Activated naive CD8-positive, alpha-beta T cell (primary cell): Measurements from ENCODE around the gene ZNF385B.

Experiments
- H3K27ac Mint-ChIP-seq: one replicate; pipeline ENCODE4 v1.8.0; 2021; ENCODE audit warnings: mixed read lengths
- H3K27me3 Mint-ChIP-seq: one replicate; pipeline ENCODE4 v1.8.0; 2021; ENCODE audit warnings: mixed read lengths
- H3K36me3 Mint-ChIP-seq: one replicate; pipeline ENCODE4 v1.8.0; 2021; ENCODE audit warnings: mixed read lengths
- H3K4me1 Mint-ChIP-seq: one replicate; pipeline ENCODE4 v1.8.0; 2021; ENCODE audit warnings: low read depth, mixed read lengths
- H3K4me3 Mint-ChIP-seq: one replicate; pipeline ENCODE4 v1.8.0; 2021; ENCODE audit warnings: mild to moderate bottlenecking, mixed read lengths
- H3K9me3 Mint-ChIP-seq: one replicate; pipeline ENCODE4 v1.8.0; 2021; ENCODE audit warnings: low read depth, mixed read lengths

The ZNF385B gene

GRCh38 chr2:179675435-179675834 is 186.0 kb downstream of the ZNF385B start:
- Mint-ChIP-seq H3K4me3 (no peak overlapping the region), H3K9me3 (no peaks in the 10 kb centered on the region), H3K27me3 (peaks cover 5% of the 10 kb centered on the region), H3K4me1 (no peaks in the 10 kb centered on the region), H3K36me3 (no peaks in the 10 kb centered on the region), H3K27ac (no peak overlapping the region)

- H3K36me3 Mint-ChIP-seq, result no peaks in the 10 kb centered on the region
- no peak overlapping the region for H3K4me3 Mint-ChIP-seq
- no peaks in the 10 kb centered on the region for H3K4me1 Mint-ChIP-seq
- no peak overlapping the region for H3K27ac Mint-ChIP-seq
- H3K27me3 Mint-ChIP-seq, result peaks cover 5% of the 10 kb centered on the region
- no peaks in the 10 kb centered on the region for H3K9me3 Mint-ChIP-seq
Measured at GRCh38 chr2:179671043-179671981, 190.1 kb downstream of the ZNF385B start.

DNA sequence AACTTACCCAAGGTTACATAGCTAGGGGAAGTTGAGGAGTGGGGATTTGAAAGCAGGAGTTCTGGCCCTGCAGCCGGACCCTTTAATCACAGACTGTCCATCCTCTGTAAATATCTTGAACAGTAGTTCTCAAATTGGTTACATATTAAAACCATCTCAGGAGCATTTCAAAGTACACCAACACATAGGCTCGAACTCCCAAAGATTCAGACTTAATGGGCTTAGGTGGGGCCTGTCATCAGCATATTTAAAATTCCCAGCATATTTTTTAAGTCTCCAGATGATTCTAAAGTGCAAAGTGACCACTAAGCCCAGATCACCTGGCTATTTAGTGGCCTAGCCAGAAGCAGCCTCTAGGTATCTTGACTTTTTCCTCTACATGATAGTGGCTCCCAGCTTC is 192.2 kb downstream of the ZNF385B start:
- Mint-ChIP-seq H3K9me3 (no peaks in the 10 kb centered on the region), H3K4me3 (no peak overlapping the region)

DNA sequence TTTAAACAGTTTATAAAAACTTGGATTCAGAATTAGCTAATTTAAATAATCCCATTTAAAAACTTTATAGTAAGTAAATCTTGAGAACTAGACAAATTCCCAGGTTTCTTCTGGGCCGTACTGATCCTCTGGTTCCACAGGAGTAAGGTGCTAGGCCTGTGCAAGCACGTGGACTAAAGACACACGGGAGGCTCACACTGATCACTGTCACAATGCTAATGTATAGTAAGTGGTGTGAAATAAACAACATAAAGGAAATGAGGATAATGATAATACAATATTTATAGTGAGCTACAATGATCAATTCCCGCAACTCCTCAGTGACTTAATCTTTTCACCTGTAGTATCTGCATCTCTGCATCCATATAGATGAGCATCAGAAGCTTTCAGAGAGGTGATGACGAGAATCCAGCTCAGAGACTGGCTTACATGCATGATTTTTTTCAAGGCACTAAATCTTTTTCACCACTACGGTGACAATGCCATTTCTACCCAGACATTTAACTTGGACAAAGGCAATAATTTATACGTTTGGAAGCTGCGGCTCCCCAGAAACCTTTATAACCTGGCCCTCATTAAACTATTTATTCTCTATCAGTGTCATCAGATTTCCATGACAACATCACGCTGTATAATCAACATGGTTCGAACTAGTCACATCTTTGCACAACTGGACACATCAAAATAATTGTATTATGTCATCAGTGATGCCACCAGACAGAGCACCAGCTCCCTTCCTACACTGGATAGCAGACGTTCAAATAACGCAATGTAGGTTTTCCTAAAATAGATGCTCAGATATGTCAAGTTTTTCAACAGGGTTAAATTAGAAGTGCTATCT is 196.2 kb downstream of the ZNF385B start:
- no peaks in the 10 kb centered on the region for H3K9me3 Mint-ChIP-seq
- no peaks in the 10 kb centered on the region for H3K36me3 Mint-ChIP-seq
- H3K27ac Mint-ChIP-seq, result no peak overlapping the region
- H3K27me3 Mint-ChIP-seq, result no peaks in the 10 kb centered on the region
- no peak overlapping the region for H3K4me3 Mint-ChIP-seq
- no peaks in the 10 kb centered on the region for H3K4me1 Mint-ChIP-seq

More for the DNA sequence above, 192.2 kb downstream of the ZNF385B start:
- peaks cover 3% of the 10 kb centered on the region for H3K27me3 Mint-ChIP-seq
- H3K27ac Mint-ChIP-seq, result no peak overlapping the region
- no peaks in the 10 kb centered on the region for H3K36me3 Mint-ChIP-seq
- H3K4me1 Mint-ChIP-seq, result no peaks in the 10 kb centered on the region

DNA sequence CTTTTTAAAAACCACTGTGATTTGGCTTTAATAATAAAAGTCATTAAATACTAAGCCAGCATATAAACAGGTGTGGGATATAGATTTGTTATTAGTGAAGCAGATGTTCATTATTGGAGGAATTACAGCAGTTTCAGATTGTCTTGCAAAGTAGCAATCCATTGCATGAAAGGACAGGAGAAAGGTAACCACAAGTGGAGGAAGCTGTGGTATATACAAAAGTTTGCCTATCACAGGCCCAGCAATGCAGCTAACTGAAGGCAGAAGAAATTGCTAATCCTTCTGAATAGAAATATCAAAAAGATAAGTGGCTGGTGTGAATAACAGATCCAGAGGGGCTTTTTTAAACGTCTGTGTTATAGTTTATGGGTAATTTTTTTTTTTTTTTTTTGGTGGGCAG is 199.4 kb downstream of the ZNF385B start:
- no peaks in the 10 kb centered on the region for H3K4me1 Mint-ChIP-seq
- no peaks in the 10 kb centered on the region for H3K9me3 Mint-ChIP-seq
- H3K36me3 Mint-ChIP-seq, result no peaks in the 10 kb centered on the region
- H3K27ac Mint-ChIP-seq, result no peak overlapping the region
- H3K4me3 Mint-ChIP-seq, result no peak overlapping the region
- no peaks in the 10 kb centered on the region for H3K27me3 Mint-ChIP-seq

- no peaks in the 10 kb centered on the region for H3K36me3 Mint-ChIP-seq
- no peak overlapping the region for H3K27ac Mint-ChIP-seq
Measured at GRCh38 chr2:179657068-179657595, 204.3 kb downstream of the ZNF385B start.

DNA sequence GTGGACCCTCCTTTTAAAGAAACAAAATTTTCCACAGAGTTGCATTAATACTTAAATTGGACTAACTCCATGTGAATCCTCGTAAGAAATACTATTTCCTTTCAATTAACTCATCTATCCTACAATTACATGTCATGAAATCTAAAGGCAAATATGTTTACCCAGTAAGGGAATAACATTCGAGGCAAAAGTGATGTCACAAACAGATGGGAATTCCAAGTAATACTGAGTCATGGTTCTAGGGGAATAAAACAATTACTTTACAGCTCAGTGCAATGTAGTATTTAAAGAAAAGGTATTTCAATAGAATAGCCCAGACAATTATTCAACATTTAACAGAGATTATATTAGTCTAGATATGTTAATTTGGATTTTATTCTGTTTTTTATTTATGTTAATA is 205.8 kb downstream of the ZNF385B start:
- Mint-ChIP-seq H3K4me1 (no peaks in the 10 kb centered on the region), H3K27ac (no peak overlapping the region), H3K9me3 (no peaks in the 10 kb centered on the region), H3K27me3 (peaks cover 2% of the 10 kb centered on the region), H3K36me3 (no peaks in the 10 kb centered on the region), H3K4me3 (no peak overlapping the region)

More at GRCh38 chr2:179657068-179657595, 204.3 kb downstream of the ZNF385B start:
- Mint-ChIP-seq H3K4me3 (no peak overlapping the region), H3K9me3 (no peaks in the 10 kb centered on the region), H3K27me3 (no peaks in the 10 kb centered on the region), H3K4me1 (no peaks in the 10 kb centered on the region)

GRCh38 chr2:179654806-179655205 is 206.6 kb downstream of the ZNF385B start:
- no peak overlapping the region for H3K27ac Mint-ChIP-seq
- H3K4me1 Mint-ChIP-seq, result no peaks in the 10 kb centered on the region
- H3K36me3 Mint-ChIP-seq, result no peaks in the 10 kb centered on the region
- no peak overlapping the region for H3K4me3 Mint-ChIP-seq
- H3K27me3 Mint-ChIP-seq, result peaks cover 2% of the 10 kb centered on the region
- H3K9me3 Mint-ChIP-seq, result no peaks in the 10 kb centered on the region

DNA sequence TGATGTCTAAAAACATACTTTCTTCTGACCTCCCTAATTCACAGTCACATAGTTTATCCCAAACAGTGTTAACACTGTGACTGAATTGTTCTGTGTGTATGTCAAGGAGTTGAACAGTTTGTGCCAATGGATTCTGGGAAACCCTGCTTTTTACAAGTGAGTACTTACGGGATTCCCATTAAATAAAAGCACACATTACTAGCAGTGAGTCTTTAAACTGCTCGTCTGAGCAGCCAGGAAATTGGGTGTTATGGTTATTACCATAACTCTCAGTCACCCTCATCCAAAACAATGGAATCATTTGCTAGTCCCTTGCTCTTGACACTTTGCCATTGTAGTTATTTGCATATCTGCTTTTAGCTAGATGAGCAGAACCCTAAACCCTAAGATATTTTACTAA is 209.1 kb downstream of the ZNF385B start:
- Mint-ChIP-seq H3K27ac (no peak overlapping the region), H3K36me3 (no peaks in the 10 kb centered on the region), H3K9me3 (no peaks in the 10 kb centered on the region), H3K4me1 (no peaks in the 10 kb centered on the region), H3K4me3 (no peak overlapping the region), H3K27me3 (peaks cover 2% of the 10 kb centered on the region)

GRCh38 chr2:179650420-179650819 is 211.0 kb downstream of the ZNF385B start:
- H3K9me3 Mint-ChIP-seq, result no peaks in the 10 kb centered on the region
- H3K27me3 Mint-ChIP-seq, result peaks cover 3% of the 10 kb centered on the region
- no peaks in the 10 kb centered on the region for H3K4me1 Mint-ChIP-seq
- no peak overlapping the region for H3K27ac Mint-ChIP-seq
- no peaks in the 10 kb centered on the region for H3K36me3 Mint-ChIP-seq
- H3K4me3 Mint-ChIP-seq, result no peak overlapping the region

- Mint-ChIP-seq H3K9me3 (no peaks in the 10 kb centered on the region), H3K4me3 (no peak overlapping the region), H3K27ac (no peak overlapping the region), H3K27me3 (peaks cover 3% of the 10 kb centered on the region), H3K36me3 (no peaks in the 10 kb centered on the region), H3K4me1 (no peaks in the 10 kb centered on the region)
Measured at GRCh38 chr2:179646862-179647587, 214.4 kb downstream of the ZNF385B start.

DNA sequence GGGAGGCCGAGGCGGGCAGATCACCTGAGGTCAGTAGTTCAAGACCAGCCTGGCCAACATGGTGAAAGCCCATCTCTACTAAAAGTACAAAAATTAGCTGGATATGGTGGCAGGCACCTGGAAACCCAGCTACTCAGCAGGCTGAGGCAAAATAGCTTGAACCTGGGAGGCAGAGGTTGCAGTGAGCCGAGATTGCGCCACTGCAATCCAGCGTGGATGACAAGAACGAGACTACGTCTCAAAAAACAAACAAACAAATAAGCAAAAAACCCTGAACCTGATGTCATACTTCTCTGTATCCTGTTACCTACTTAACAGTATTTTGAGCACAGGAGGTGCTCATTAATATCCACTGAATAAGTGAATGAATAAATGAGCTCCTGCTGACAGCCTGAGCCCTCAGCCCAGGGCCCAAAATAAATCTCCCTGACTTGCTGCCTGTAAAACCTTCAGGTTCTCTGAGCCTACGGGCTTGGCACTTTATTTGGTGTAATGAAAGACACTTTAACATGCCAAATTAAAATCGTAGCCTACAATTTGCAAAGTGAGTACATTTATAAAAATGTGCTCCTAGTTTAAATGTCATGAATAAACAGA is 215.1 kb downstream of the ZNF385B start:
- Mint-ChIP-seq H3K9me3 (no peaks in the 10 kb centered on the region), H3K4me3 (no peak overlapping the region), H3K36me3 (no peaks in the 10 kb centered on the region), H3K27ac (no peak overlapping the region), H3K4me1 (no peaks in the 10 kb centered on the region), H3K27me3 (peaks cover 1% of the 10 kb centered on the region)

DNA sequence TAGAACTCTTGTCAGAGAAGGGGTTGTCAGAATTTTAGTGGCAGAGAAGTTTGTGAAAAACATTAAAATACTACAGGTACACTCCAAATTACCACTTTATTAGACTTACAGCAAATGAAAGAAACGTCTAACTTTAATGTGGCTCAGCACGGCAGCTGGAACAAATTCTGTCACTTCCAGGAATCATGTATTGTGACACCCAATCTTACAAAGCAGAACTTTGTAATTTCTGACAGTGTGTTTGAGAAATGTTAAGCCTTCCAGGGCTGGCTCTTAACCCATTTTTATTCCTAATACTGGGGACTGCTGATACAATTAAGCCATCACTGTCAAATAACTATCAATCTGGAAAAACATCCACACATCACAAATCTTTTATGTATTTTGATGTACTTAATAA is 216.4 kb downstream of the ZNF385B start:
- H3K4me1 Mint-ChIP-seq, result no peaks in the 10 kb centered on the region
- no peaks in the 10 kb centered on the region for H3K9me3 Mint-ChIP-seq
- H3K27me3 Mint-ChIP-seq, result peaks cover 1% of the 10 kb centered on the region
- H3K27ac Mint-ChIP-seq, result no peak overlapping the region
- H3K36me3 Mint-ChIP-seq, result no peaks in the 10 kb centered on the region
- no peak overlapping the region for H3K4me3 Mint-ChIP-seq

DNA sequence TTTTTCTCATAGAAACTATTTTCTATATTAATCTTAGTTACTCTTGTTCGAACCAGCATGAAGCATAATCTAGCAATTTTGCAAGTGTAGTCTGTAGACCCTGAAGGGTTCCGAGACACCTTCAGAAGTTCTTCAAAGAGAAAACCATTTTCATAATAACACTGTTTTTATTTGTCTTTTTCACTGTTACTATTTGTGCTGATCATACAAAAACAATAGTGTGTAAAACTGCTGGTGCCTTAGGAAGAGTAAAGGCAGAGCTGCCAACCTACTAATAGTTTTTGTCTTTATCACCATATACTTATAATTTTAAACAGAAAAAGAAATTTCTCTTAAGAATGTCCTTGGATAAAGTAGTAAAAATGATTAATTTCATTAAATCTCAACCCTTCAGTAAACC is 218.9 kb downstream of the ZNF385B start:
- Mint-ChIP-seq H3K4me1 (no peaks in the 10 kb centered on the region), H3K27me3 (peaks cover 1% of the 10 kb centered on the region), H3K4me3 (no peak overlapping the region), H3K27ac (no peak overlapping the region), H3K9me3 (no peaks in the 10 kb centered on the region), H3K36me3 (no peaks in the 10 kb centered on the region)
